Pulmonary artery endothelial cell (primary cell): Measurements from ENCODE around the gene SLCO4C1. TPM values are rescaled to one million over a fixed set of nuclear protein-coding genes. Genes with fewer than 3 reads are reported as not detected.

Experiments used
- DNase-seq: peaks from one replicate; pipeline ENCODE4 v3.0.0-alpha.2; 2011; ENCODE audit warnings: low read depth, low spot score
- total RNA-seq: library from RNA; depleted of rRNA; stranded (reverse); fragments of >200 nt; gene quantifications from 2 replicates; pipeline ENCODE4 v1.2.3, GENCODE V29; 2014

SLCO4C1 gene
- total RNA-seq, 1 donor from 2014 or later, result not detected

- no peak for DNase-seq
Measured at GRCh38 chr5:102277144-102277543, 18.9 kb downstream of the SLCO4C1 start.

GRCh38 chr5:102271759-102272158 is 24.3 kb downstream of the SLCO4C1 start:
- DNase-seq, result no peak

GRCh38 chr5:102270036-102270435 is 26.0 kb downstream of the SLCO4C1 start:
- no peak for DNase-seq

GRCh38 chr5:102262688-102263087 is 33.4 kb downstream of the SLCO4C1 start:
- no peak for DNase-seq

- DNase-seq, result no peak
Measured at GRCh38 chr5:102249381-102249780, 46.7 kb downstream of the SLCO4C1 start.

GRCh38 chr5:102243213-102243612 is 52.9 kb downstream of the SLCO4C1 start:
- DNase-seq, result no peak

- no peak for DNase-seq
Measured at GRCh38 chr5:102241809-102242421, 54.2 kb downstream of the SLCO4C1 start.

- DNase-seq, result no peak
Measured at GRCh38 chr5:102231693-102232619, 64.1 kb downstream of the SLCO4C1 start.

- no peak for DNase-seq
Measured at GRCh38 chr5:102229685-102230084, 66.4 kb downstream of the SLCO4C1 start.

GRCh38 chr5:102226321-102226720 is 69.8 kb downstream of the SLCO4C1 start:
- no peak for DNase-seq

GRCh38 chr5:102223542-102224477 is 72.3 kb downstream of the SLCO4C1 start:
- DNase-seq, result no peak

GRCh38 chr5:102222772-102223171 is 73.3 kb downstream of the SLCO4C1 start:
- no peak for DNase-seq

GRCh38 chr5:102221949-102222348 is 74.1 kb downstream of the SLCO4C1 start:
- no peak for DNase-seq

- no peak for DNase-seq
Measured at GRCh38 chr5:102218159-102218558, 77.9 kb downstream of the SLCO4C1 start.

- no peak for DNase-seq
Measured at GRCh38 chr5:102216678-102217077, 79.4 kb downstream of the SLCO4C1 start.

GRCh38 chr5:102211165-102211564 is 84.9 kb downstream of the SLCO4C1 start:
- no peak for DNase-seq

GRCh38 chr5:102200861-102201260 is 95.2 kb downstream of the SLCO4C1 start:
- no peak for DNase-seq

- no peak for DNase-seq
Measured at GRCh38 chr5:102196481-102196880, 99.6 kb downstream of the SLCO4C1 start.
